HG03108 (cell line): Measurements from ENCODE around the gene COPB2.

ENCODE experiments used
- ATAC-seq: cut with Tn5 transposase; IDR thresholded peaks from one replicate; pipeline ENCODE4 v1.9.1; 2021; ENCODE audit warnings: moderate library complexity; ENCODE audit not compliant: unreplicated experiment

COPB2 gene

DNA sequence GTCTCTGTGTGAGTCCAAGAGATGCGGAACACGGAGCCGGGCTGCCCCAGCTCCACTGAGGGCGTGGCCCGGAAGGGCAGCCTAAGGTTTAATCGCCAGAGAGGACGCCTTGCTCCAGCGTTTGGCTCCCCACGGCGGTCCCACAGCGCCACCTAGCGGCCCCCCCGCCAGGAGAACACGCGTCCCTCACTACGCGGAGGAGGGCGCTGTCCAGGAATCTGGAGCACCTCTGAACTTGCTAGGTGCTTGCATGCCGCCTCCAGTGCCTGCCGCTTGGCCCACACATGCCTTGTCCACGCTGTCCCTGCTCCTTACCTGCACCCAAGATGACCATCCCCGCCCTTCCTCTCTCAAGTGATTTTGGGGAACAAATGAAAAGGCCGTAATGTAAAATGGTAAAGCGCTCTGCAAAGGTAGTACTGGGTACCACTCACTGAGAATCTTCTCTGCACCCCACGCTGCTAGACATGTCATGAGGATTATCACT lies 60.0 kb downstream of the COPB2 start:
- ATAC-seq, result peak; percentile 97

DNA sequence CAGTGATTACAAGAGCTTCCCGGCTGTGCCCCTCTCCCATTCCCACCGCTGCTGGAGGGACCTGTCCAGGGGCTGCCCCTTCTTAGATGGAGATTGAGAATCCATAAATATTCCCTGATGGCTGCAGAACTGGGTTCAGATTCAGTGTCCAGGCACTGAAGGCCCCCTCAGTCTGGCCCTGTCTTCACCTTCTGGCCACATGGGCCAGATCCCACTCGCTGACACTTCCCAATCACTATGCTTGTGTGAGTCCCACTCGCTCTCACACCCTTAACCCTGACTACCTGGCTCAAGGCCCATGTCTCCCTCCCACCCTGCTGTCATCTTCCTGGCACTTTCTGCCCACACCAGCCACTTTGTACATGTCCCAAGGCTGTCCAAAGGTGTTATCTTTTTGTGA lies 61.1 kb downstream of the COPB2 start:
- ATAC-seq, result no peak

DNA sequence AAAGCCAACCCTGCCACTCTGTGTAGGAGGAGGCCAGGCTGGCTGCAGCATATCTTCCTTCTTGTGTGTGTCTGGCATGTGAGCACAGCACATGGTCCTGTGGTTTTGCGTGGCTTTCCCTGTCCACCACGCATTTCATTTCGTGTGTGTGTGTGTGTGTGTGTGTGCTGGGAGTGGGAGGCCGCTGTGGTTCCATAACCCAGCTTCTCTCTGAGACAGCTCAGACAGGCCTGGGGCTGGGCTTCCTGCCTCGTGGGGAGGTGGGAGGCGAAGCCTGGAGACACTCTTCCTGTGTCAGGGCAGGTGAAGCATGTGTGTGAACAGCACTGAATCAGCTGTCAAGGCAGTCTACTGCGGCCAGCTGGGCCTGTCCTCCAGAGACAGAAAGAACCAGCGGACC lies 61.6 kb downstream of the COPB2 start:
- no peak for ATAC-seq

DNA sequence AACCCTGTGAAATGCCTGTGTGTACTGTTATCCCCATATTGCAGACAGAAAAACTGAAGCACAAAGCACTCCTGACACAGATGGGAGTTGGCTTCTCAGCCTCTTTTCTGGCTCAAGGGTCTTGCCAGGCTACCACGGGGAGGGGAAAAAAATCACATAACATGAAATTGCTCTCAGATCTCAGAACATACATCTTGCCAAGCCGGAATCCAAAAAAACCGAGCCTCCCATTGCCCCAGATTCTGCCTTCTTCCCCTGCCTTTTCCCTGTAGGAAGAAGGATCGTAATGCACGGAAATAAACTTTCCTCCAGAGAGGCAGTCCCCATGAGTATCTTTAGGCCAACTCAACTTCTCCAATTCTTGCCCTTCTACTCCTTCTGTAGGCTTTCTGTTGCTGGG lies 62.2 kb downstream of the COPB2 start:
- ATAC-seq, result no peak

DNA sequence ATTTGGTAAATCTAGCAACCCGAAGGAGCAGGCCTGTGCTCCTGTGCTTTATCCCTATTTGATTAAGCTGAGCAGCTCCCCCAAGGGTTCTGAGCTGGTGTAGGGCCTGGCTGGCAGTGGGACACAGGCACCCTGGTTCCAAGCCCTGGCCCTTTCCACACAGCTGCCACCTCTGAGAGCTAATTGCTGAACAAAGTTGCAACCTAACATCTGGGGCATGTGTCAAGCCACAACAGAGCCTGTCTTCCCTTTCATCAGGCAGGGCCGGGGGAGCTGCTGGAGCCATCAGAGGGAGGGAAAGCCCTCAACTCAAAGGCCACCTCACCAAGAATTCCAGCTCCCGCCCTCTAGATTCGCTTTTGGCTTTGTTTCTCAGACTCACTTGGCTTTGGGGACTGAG lies 62.7 kb downstream of the COPB2 start:
- ATAC-seq, result no peak

DNA sequence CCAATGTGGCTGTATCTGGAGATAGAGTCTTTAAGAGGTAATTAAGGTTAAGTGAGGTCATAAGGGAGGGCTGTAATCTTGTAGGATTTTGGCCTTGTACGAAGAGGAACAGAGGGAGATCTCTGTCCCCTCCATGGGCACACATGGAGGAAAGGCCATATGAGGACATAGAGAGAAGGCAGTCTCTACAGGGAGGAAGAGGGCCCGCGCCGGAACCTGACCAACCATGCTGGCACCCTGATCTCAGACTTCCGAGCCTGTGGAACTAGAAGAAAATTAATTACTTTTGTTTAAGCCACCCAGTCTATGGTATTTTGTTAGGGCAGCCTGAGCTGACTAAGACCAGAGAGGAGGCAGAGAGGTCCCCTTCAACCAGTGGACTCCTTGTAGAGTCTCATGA lies 63.3 kb downstream of the COPB2 start:
- no peak for ATAC-seq

DNA sequence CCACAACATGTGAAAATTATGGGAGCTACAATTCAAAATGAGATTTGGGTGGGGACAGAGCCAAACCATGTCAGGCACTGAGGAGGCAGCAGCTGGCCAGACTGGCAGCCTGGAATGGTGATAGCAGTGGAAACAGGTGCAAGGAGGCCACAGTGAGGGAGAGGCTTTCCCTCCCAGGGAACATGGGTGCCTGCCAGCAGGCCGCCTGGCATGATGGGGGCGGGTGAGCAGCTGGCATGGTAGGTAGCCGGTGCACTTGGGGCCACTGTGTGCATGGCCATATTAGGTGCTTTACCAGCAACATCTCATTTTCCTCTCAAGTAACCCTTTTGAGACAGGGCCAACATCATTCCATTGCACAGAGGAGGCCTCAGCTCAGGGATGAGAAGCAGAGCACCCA lies 63.9 kb downstream of the COPB2 start:
- no peak for ATAC-seq

DNA sequence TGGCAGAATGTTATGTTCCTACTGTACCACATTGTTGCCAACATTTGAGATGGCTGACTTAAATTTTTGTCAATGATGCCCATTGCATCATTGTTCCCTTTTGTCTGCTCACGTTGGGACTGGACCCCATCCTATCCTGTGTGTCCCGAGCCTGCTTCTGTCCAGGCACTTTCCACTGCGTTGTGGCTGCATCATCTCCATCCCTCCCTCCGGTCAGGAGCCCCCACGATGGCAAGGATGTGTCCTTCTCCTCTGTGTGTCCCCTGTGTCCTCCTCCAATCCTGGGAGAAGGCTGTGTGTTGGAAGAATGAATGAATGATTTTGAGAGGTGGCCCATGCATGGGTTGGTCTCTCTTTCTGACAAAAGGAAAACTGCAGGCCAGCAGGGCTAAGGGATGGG lies 65.0 kb downstream of the COPB2 start:
- ATAC-seq, result no peak

DNA sequence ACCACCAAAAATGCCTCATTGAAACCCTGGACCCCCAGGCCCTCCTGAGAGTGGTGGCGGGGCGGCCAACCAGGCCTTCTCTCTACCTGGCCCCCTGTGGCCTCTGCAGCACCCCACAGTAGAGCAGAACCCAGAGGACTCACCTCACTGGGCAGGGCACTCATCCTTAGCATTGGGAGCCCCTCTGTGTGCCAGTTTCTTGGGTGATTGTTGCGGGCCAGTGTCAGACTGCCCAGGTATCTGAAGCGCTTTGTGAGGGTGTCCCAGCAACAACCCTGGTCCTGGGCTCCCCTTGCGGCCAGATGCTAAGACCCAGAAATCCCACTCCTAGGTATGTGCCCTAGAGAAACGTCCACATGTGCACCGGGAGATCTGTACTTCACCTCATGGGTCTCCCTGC lies 66.3 kb downstream of the COPB2 start:
- no peak for ATAC-seq

DNA sequence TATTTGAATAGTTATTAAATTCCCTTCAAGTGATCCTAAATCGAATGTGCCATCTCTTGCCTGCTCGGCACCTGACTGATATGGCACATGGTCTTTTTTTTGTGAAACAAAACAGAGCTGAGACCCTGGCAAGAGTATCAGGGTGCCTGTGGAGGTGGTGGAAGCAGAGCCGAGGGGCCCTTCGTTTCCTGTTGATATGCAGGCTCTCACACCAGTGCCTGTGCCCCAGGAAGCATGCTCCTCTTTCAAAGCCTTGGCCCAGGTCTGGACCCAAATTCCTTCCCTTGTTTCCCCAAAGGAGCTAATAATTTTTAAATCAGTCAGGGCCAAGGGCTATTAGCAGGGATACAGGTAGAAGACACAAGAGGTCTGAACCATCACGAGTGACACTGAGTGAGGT lies 67.1 kb downstream of the COPB2 start:
- no peak for ATAC-seq

DNA sequence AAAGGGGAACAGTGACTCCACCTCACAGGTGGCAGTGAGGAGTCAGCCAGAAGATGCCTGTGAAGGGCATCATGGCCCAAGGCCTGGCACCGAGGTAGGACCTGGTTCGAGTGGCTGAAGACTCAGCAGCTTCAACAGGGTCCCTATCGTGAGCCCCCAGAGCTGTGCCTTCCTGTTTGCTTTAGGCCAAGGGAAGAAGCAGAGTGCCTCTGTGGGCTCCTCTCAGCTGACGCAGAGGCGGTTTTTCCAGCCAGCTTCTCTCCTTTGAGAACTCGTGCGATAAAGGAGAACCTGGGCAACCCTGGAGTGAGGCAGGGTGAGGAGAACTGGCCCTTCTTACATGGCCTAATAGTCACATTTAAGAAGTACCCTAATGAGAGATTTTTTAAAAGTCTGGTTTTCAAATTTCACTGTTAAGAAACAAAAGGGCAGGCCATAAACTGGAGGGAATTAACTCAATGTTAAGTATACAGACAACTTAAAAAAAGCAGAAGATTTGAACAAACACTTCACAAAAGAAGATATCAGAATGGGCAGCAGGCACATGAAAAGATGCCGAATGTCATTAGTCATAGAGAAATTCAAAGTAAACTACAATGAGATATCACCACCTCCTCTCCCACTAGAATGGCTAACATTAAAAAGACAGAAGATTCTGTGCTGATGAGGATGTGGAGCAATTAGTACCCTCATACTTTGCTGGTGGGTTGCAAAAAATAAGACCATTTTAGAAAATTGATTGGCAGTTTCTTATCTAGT lies 68.7 kb downstream of the COPB2 start:
- ATAC-seq, result no peak

DNA sequence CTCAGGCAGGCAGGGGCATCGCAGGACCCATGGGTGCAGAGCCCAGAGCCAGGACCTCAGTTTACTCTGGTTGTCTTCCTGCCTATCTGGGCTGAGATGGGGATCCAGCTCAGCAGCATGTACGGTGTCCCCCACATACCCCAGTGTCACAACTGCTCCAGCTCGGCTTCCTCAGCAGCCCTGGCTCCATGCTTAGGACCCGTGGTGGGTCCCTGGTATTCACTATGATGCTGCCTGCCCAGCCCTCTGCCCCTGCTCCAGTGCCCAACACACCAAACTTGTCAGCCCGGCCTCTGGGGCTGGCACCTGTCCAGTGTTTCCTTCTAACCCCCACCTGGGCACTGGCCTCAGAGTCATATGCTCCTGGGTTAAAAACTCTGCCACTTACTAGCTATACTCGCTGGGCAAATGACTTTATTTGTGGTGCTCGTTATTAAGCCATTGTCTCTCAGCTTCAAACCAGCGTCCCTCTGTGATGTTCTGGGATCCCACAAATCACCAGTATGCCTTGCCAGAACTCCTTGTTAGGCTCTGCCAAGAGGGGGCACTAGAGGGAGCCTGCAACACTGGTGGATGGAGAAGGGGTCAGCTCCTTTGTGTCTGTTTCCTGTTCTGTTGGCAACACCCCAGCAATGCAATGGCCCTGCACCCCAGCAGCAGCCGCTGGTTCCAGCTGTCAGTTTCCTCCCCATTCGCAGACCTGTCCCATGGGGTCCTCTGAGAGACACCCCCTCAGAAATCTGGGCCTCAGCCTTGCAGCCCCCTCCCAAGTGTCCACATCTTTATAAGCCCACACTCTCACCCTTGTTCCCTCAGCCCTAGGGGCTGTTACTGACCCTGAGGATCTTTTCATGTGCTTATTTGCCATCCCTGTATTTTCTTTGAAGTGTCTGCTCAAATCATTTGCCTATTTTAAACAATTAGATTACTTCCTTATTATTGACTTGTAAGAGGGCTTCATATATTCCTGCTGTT lies 69.7 kb downstream of the COPB2 start:
- no peak for ATAC-seq

DNA sequence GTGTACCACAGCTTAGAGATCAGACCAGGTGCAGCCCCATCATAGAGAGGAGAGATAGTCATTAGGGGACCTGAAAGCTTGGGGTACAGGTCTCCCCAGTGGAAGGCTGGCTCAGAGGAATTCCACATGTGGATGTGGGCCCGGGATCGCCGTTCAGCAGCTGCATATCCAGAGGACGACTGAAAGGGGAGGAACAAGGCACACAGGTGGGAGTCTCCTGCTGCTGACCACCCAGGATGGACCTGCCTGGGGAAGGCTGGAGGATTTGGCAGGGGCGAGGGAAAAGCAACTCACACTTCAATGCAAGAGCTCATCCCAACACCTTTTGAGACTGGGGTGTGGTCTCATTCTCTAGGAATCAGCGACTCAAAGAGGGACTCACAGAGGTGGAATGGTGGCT lies 70.6 kb downstream of the COPB2 start:
- ATAC-seq, result no peak

DNA sequence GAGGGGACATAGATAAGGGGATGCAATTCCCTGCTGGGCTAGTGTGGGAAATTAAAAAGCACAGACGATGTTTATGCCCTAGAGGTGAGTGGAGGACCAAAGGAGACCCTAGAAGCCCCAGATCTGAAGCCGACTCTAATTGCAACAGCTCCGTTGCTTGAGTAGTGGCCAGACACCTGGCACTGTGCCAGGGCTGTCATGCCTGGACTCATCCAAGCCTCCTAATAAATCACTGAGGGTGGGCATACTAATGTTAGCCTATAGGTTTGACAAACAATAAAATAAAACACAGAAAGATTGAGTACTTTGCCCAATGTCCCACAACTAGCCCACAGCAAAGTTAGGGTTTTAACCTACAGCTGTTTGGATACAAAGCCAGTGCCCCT lies 71.0 kb downstream of the COPB2 start:
- ATAC-seq, result no peak

DNA sequence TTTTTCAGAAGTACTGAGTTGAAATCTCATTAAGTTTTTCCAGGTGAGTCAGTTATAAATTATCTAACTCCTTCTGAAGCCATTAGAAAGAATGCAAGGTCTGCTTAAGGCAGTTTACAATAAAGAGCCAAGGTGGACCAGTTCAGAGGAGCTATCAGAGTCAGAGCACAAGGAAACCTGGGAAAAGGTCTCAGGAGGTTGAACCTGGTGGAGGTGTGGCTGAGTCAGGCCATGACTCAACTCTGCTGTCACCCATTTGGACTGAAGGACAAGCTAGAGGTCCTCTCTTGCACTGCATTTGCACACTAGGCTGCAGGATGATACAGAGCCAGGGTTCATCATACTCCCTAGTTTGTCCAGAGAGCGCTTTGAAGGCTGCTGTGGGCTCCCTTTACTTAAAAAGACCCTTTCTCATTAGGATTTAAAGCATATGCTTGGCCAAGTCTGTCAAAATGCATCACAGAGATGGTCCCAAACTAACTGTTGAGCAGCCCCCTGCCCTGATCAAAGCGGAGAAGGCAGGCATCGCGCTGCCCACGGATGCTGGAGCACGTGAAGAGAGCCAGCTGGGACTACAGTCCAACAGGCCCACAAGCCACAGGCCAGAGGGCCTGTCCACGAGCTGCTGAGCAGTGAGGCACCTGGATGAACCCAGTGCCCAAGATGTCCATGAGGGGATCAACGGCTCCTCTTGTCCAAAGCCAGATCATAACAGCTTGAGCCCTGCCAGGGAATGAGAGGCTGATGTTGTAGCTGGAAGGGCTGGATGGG lies 71.6 kb downstream of the COPB2 start:
- no peak for ATAC-seq

DNA sequence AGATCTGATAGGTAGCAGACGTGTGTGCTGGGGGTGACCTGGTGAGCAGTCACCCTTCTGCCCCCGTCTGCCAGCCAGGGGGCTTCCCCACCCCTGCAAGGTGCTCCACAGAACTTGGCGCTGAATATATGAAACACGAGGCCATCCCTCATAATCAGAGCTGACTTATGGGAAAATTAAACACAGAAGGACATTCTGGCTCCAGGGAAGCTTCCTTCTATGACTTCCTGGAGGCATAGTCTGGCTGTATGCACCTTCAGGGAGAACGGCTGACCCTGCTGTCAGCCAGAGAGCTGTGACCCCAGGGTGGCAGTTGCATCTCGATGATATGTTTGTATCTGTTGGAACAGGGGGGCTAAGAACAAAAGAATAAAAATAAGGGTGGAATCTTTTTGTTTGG lies 72.2 kb downstream of the COPB2 start:
- no peak for ATAC-seq

DNA sequence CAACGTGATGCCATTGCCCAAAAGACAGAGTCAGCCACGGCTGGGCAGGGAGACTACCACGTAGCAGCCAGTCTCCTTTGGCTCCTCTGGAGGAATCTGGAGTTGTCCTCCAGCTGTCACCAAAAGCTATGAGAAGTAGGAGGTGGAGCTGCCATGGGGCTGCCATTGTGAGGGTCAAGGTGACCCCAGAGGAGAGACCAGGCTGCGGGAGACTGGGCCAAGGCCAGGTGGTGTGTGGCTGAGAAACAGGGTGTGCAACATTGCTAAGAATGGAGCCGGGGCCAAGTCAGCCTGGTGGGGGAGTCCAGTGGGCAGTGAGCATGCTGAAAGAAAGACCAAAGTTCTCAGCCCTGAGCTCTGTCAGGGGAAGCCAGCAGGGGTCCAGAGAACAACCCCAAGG lies 75.5 kb downstream of the COPB2 start:
- ATAC-seq, result no peak

DNA sequence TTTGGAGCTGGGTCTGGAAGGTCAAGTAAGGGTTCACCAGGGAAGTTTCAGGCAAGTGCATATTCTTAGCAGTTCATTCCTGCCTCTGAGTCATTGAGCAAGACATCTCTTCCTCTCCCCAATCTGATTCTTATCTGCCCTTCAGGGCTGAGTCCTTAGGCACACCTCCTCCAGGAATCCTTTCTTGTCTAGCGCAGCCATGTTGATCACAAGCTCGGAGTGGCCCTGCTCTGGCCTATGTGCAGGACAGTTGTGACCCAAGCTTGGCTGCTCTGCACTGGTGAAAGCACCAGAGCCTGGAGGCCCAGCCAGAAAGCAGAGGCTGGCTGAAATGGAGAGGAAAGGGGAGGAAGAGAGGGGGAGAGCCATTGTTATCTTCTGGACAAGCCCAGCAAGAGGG lies 76.5 kb downstream of the COPB2 start:
- ATAC-seq, result no peak

DNA sequence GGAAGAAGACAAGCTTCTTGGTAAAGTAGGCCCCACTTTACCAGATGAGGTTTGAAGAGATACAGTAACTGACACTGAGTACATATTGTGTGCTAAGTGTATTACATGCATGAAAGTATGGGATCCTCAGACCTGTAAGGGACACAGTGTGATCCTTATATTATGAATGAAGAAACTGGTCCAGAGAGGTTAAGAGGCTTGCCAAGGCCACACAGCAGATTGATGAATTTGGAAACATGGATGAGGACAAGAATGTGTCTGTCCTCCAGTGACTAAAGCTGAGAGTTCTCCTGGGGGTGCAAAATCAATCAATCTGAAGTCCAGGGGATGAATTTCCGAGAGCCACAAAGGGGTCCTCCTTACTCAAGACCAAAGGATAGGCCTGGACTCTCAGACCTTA lies 77.0 kb downstream of the COPB2 start:
- ATAC-seq, result no peak

DNA sequence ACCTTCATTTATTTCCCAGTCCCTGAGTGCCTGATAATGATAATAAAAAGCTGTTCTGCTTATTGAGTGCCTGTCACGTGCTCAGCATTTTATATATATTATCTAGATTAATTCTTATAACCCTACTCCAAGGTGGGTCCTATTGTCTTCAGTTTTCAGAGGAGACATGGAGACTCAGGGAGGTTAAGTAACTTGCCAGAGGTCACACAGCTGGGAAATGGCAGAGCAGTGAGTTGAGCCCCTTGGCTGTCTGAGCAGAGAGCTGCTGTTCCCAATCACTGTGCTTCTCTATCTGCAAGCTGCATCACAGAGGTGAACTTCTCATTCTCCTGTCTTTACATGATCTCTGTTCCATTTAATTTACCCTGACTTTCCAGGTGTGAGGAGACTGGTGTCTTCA lies 77.9 kb downstream of the COPB2 start:
- no peak for ATAC-seq

DNA sequence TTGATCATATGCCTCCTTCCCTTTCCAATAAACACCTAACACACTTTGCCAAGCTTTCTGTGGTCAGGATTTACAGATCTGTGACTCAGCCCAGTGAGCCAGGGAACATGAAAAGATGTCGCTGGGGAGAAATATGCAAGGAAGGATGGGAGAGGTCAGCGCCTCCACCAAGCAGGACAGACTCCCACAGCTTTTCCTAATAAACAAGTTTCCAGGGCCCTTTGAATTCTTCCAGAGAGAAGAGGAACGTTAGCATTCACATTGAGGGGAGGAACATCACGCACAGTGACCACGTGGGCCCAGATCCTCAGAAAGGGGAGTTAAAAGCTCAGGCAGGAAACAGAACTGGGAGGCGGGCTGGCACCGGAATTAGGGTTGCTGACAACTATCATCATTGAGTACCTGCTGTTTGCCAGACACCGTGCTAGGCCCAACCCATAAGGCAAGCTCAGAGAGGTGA lies 78.9 kb downstream of the COPB2 start:
- ATAC-seq, result no peak
